B cell (primary cell): ENCODE data around the gene CFAP210. TPM values are rescaled to one million over a fixed set of nuclear protein-coding genes. Genes with fewer than 3 reads are reported as not detected.
A peak's percentile ranks its signal among the peaks of the same experiment; 100 is the strongest.

Source experiments
- ATAC-seq: fragments of 200-7000 bp; cut with Tn5 transposase; one replicate; pipeline ENCODE4 v1.10.0; 2021; ENCODE audit warnings: low read depth, mild to moderate bottlenecking, moderate number of reproducible peaks, moderate library complexity
- CTCF ChIA-PET: fragments of 350-600 bp; sonication (Branson Sonifier 250); formaldehyde crosslinking; loops from one replicate; lab custom pipeline; 2021; ENCODE audit warnings: antibody characterized with exemption, inconsistent platforms; lab: Charles Lee
- POLR2A ChIA-PET: fragments of 350-600 bp; sonication (Branson Sonifier 250); formaldehyde crosslinking; loops from one replicate; lab custom pipeline; 2021; ENCODE audit warnings: antibody characterized with exemption; lab: Charles Lee
- DNase-seq: peaks from one replicate; pipeline ENCODE4 v3.0.0; 2013
- H2AFZ ChIP-seq: 2 replicates; pipeline ENCODE4 v1.6.1; 2012; ENCODE audit warnings: mild to moderate bottlenecking, low read depth, low read length; ENCODE audit not compliant: insufficient read depth, poor library complexity, severe bottlenecking
- H3K27ac ChIP-seq, 2 donors: 1 replicate in 1 of 2; 2 replicates in 1 of 2; pipeline ENCODE4 v1.5.1; 2012 to 2013; ENCODE audit warnings: low read length in 2 of 2, mild to moderate bottlenecking in 2 of 2, moderate library complexity in 1 of 2
- H3K27me3 ChIP-seq, 4 experiments: fragments of 200-600 bp in 1 of 4; sonication (generic) in 1 of 4; replicated peaks in 1 of 4; 1 replicate in 2 of 4; 2 replicates in 2 of 4; pipeline versions ENCODE4 v1.6.1 to v1.7.0; 2013 to 2016; ENCODE audit warnings: low read length in 3 of 4, mild to moderate bottlenecking in 2 of 4, mixed read lengths in 1 of 4, moderate library complexity in 1 of 4; ENCODE audit not compliant: insufficient read depth in 4 of 4, control insufficient read depth in 3 of 4; ENCODE audit errors: control extremely low read depth in 1 of 4
- H3K36me3 ChIP-seq, 2 experiments: replicated peaks in 1 of 2; 1 replicate in 1 of 2; 2 replicates in 1 of 2; pipeline versions ENCODE4 v1.6.1 to v1.7.1; 2013; ENCODE audit warnings: low read length in 1 of 2; ENCODE audit not compliant: insufficient read depth in 2 of 2, control insufficient read depth in 1 of 2; ENCODE audit errors: control extremely low read depth in 1 of 2, extremely low read depth in 1 of 2
- H3K4me1 ChIP-seq, 2 donors: fragments of 200-600 bp in 1 of 2; sonication (generic) in 1 of 2; 1 replicate in 1 of 2; 2 replicates in 1 of 2; pipeline versions ENCODE4 v1.5.1 to v1.6.1; 2013 to 2017; ENCODE audit warnings: low read length in 2 of 2; ENCODE audit not compliant: control insufficient read depth in 2 of 2, insufficient read depth in 2 of 2
- H3K4me2 ChIP-seq: replicated peaks from 2 replicates; pipeline ENCODE3; 2012; ENCODE audit warnings: mild to moderate bottlenecking, low read depth, low read length; ENCODE audit not compliant: poor library complexity, severe bottlenecking
- H3K4me3 ChIP-seq, 5 experiments: fragments of 200-600 bp in 1 of 5; sonication (generic) in 1 of 5; 1 replicate in 3 of 5; 2 replicates in 2 of 5; pipeline versions ENCODE4 v1.5.1 to v1.7.0; 2011 to 2016; ENCODE audit warnings: low read length in 4 of 5, mild to moderate bottlenecking in 4 of 5, low read depth in 2 of 5, control low read depth in 1 of 5, moderate library complexity in 1 of 5; ENCODE audit not compliant: insufficient read depth in 1 of 5; ENCODE audit errors: control extremely low read depth in 1 of 5, extremely low read depth in 1 of 5
- H3K79me2 ChIP-seq: fragments of 200-600 bp; sonication (generic); one replicate; pipeline ENCODE4 v1.6.0; 2016; ENCODE audit warnings: low read length; ENCODE audit not compliant: control insufficient read depth, insufficient read depth
- H3K9ac ChIP-seq: fragments of 200-600 bp; sonication (generic); 2 replicates; pipeline ENCODE4 v1.6.1; 2017; ENCODE audit warnings: mild to moderate bottlenecking, low read length, moderate library complexity
- H3K9me3 ChIP-seq, 3 donors: one replicate each; pipeline versions ENCODE4 v1.6.1 to v1.7.1; 2013; ENCODE audit warnings: low read length in 2 of 3; ENCODE audit not compliant: control insufficient read depth in 2 of 3, insufficient read depth in 1 of 3; ENCODE audit errors: control extremely low read depth in 1 of 3
- H4K20me1 ChIP-seq: 2 replicates; pipeline ENCODE4 v1.6.0; 2012; ENCODE audit warnings: mild to moderate bottlenecking, low read length; ENCODE audit not compliant: insufficient read depth, control insufficient read depth, poor library complexity, severe bottlenecking
- H3K27ac Mint-ChIP-seq: one replicate; pipeline ENCODE4 v1.8.0; 2021; ENCODE audit warnings: mixed read lengths
- H3K27me3 Mint-ChIP-seq: one replicate; pipeline ENCODE4 v1.8.0; 2021; ENCODE audit warnings: mixed read lengths
- H3K4me1 Mint-ChIP-seq: one replicate; pipeline ENCODE4 v1.8.0; 2021; ENCODE audit warnings: mixed read lengths
- H3K4me3 Mint-ChIP-seq: one replicate; pipeline ENCODE4 v1.8.0; 2021; ENCODE audit warnings: mixed read lengths
- H3K9me3 Mint-ChIP-seq: one replicate; pipeline ENCODE4 v1.8.0; 2022; ENCODE audit warnings: mixed read lengths; ENCODE audit not compliant: insufficient read depth
- EZH2 ChIP-seq: IDR thresholded peaks from 2 replicates; pipeline ENCODE4 v1.6.1; 2012; ENCODE audit warnings: borderline replicate concordance, low read depth, mild to moderate bottlenecking, moderate library complexity, low read length; ENCODE audit not compliant: insufficient read depth, poor library complexity, severe bottlenecking
- WGBS: methylation state at CpG from one replicate; pipeline ENCODE4 v1.1.5; 2013; ENCODE audit warnings: missing lambda C conversion rate; ENCODE audit not compliant: insufficient coverage; 5-methylcytosine and 5-hydroxymethylcytosine counted together
- intact Hi-C: fragments of 100-400 bp; cut with micrococcal nuclease; formaldehyde crosslinking; loops from one replicate; pipeline ENCODE4 v1.10.0; 2022
- polyA plus RNA-seq: library from polyadenylated mRNA; depleted of rRNA; stranded (reverse); fragments of >200 nt; gene quantifications from 2 replicates; pipeline ENCODE4 v1.2.3, GENCODE V29; 2012
- total RNA-seq, 2 donors: library from RNA; stranded (reverse); fragments of 120-200 nt in 1 of 2; gene quantifications; 1 replicate in 1 of 2; 2 replicates in 1 of 2; pipeline versions ENCODE4 v1.2.3 to v1.2.4, GENCODE V29; 2013 to 2022
- TF ChIP-seq, protein P1 (sequence below): fragments of 200-600 bp; IDR thresholded peaks from one replicate; pipeline ENCODE4 v1.8.0; 2022; ENCODE audit warnings: antibody characterized with exemption, mild to moderate bottlenecking

Gene CFAP210
- total and polyA plus RNA-seq, 2 donors (not counting 1 experiment from before 2014, with no cell fraction given), result not detected

- intact Hi-C loops, result no loop called here
- ATAC-seq (no peak), DNase-seq (no peak)
- peaks cover 9% of the 10 kb centered on the region for H3K27me3 Mint-ChIP-seq
- no peaks in the 10 kb centered on the region for H4K20me1 ChIP-seq
- H3K36me3 ChIP-seq, result no peaks in the 10 kb centered on the region
- CTCF ChIA-PET, result no interaction called here
- no peak overlapping the region for H3K4me3 Mint-ChIP-seq
- no peak overlapping the region for H3K4me2 ChIP-seq
- no peak overlapping the region for H3K4me3 ChIP-seq
- POLR2A ChIA-PET, result no interaction called here
- no peaks in the 10 kb centered on the region for H3K79me2 ChIP-seq
- H3K27me3 ChIP-seq, result peaks cover 0 to 12% (median 7%) of the 10 kb centered on the region in 4 experiments
- H3K9me3 Mint-ChIP-seq, result no peaks in the 10 kb centered on the region
- no peak for TF ChIP-seq EZH2
- TF ChIP-seq, protein P1, sequence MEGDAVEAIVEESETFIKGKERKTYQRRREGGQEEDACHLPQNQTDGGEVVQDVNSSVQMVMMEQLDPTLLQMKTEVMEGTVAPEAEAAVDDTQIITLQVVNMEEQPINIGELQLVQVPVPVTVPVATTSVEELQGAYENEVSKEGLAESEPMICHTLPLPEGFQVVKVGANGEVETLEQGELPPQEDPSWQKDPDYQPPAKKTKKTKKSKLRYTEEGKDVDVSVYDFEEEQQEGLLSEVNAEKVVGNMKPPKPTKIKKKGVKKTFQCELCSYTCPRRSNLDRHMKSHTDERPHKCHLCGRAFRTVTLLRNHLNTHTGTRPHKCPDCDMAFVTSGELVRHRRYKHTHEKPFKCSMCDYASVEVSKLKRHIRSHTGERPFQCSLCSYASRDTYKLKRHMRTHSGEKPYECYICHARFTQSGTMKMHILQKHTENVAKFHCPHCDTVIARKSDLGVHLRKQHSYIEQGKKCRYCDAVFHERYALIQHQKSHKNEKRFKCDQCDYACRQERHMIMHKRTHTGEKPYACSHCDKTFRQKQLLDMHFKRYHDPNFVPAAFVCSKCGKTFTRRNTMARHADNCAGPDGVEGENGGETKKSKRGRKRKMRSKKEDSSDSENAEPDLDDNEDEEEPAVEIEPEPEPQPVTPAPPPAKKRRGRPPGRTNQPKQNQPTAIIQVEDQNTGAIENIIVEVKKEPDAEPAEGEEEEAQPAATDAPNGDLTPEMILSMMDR, result no peak
- peaks cover 18% of the 10 kb centered on the region for H3K4me1 Mint-ChIP-seq
- H2AFZ ChIP-seq, result no peak overlapping the region
- no peak overlapping the region for H3K9ac ChIP-seq
- no peak overlapping the region for H3K27ac Mint-ChIP-seq
- H3K9me3 ChIP-seq, result peaks cover 0 to 4% (median 1%) of the 10 kb centered on the region in 3 donors
- peaks cover 10 to 14% of the 10 kb centered on the region in 2 donors for H3K4me1 ChIP-seq
- H3K27ac ChIP-seq, result no peak overlapping the region
Observed at GRCh38 chr2:169696381-169696780, 2.2 kb upstream of the CFAP210 start.

- peaks cover 10 to 14% of the 10 kb centered on the region in 2 donors for H3K4me1 ChIP-seq
- 50% methylated on average over 2 of the region's 8 CpGs for WGBS
- peak overlapping the region; percentile 73 for H2AFZ ChIP-seq
- intact Hi-C loops, result loop anchor here (1.0 to 5.0 kb wide), 6 partner anchors 38 to 132 kb away; partner anchors contain the start of genes FASTKD1, KLHL23, PPIG and SSB
- ChIA-PET POLR2A (interaction anchor here (1.0 kb wide), 2 partner anchors 104 to 110 kb away, joined by 3 read pairs; partner anchors contain the start of gene SSB), CTCF (no interaction called here)
- no peaks in the 10 kb centered on the region for H4K20me1 ChIP-seq
- TF ChIP-seq EZH2, result no peak
- TF ChIP-seq, protein P1, result no peak
- peak overlapping the region; percentile 98 for H3K4me3 Mint-ChIP-seq
- H3K9me3 ChIP-seq, result peaks cover 3 to 14% (median 10%) of the 10 kb centered on the region in 3 donors
- DNase-seq (no peak), ATAC-seq (no peak)
- peaks cover 0 to 12% (median 7%) of the 10 kb centered on the region in 4 experiments for H3K27me3 ChIP-seq
- H3K27ac Mint-ChIP-seq, result peak overlapping the region; percentile 99
- no peaks in the 10 kb centered on the region for H3K36me3 ChIP-seq
- H3K9ac ChIP-seq, result peak overlapping the region; percentile 80
- peak overlapping the region; percentile 59 to 76 (median 72) for H3K4me3 ChIP-seq
- peaks cover 12% of the 10 kb centered on the region for H3K27me3 Mint-ChIP-seq
- H3K79me2 ChIP-seq, result no peaks in the 10 kb centered on the region
- peak overlapping the region; percentile 85 to 90 for H3K27ac ChIP-seq
- peak overlapping the region; percentile 93 for H3K4me2 ChIP-seq
- H3K4me1 Mint-ChIP-seq, result peaks cover 18% of the 10 kb centered on the region
- H3K9me3 Mint-ChIP-seq, result peaks cover 2% of the 10 kb centered on the region
Observed at GRCh38 chr2:169694894-169695260, 672 bp upstream of the CFAP210 start.
